ENCODE measurements around the gene FGF10.

DNA sequence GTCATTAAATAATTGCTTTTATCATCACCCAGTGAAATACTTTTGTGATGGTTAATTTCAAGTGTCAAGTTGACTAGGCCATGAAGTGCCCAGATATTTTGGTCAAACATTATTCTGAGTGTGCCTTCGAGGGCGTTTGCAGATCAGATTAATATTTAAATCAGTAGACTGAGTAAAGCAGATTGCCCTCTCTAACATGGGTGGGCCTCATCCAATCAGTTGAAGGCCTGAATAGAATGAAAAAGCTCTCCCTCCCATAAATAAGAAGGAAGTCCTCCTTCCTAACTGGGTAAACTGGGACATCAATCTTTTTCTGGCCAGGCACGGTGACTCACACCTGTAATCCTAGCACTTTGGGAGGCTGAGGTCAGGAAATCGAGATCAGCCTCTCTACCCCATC lies 12.4 kb upstream of the FGF10 start:
- TF ChIP-seq, protein P1, sequence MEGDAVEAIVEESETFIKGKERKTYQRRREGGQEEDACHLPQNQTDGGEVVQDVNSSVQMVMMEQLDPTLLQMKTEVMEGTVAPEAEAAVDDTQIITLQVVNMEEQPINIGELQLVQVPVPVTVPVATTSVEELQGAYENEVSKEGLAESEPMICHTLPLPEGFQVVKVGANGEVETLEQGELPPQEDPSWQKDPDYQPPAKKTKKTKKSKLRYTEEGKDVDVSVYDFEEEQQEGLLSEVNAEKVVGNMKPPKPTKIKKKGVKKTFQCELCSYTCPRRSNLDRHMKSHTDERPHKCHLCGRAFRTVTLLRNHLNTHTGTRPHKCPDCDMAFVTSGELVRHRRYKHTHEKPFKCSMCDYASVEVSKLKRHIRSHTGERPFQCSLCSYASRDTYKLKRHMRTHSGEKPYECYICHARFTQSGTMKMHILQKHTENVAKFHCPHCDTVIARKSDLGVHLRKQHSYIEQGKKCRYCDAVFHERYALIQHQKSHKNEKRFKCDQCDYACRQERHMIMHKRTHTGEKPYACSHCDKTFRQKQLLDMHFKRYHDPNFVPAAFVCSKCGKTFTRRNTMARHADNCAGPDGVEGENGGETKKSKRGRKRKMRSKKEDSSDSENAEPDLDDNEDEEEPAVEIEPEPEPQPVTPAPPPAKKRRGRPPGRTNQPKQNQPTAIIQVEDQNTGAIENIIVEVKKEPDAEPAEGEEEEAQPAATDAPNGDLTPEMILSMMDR (conservative IDR thresholded peaks at IDR 0.05; ENCODE audit: low read depth, low read length) = no peak
- TF ChIP-seq BHLHE40 (IDR thresholded peaks at IDR 0.05; ENCODE audit: low read depth, low read length) (no peak), POLR2A (IDR thresholded peaks at IDR 0.05; ENCODE audit: low read depth, low read length) (no peak), CHD1 (IDR thresholded peaks at IDR 0.05; ENCODE audit: low read depth, low read length) (no peak), RFX5 (IDR thresholded peaks at IDR 0.05; ENCODE audit: low read depth, low read length) (no peak), SMC3 (IDR thresholded peaks at IDR 0.05; ENCODE audit: low read depth, low read length) (no peak)
- TF ChIP-seq, protein P2, sequence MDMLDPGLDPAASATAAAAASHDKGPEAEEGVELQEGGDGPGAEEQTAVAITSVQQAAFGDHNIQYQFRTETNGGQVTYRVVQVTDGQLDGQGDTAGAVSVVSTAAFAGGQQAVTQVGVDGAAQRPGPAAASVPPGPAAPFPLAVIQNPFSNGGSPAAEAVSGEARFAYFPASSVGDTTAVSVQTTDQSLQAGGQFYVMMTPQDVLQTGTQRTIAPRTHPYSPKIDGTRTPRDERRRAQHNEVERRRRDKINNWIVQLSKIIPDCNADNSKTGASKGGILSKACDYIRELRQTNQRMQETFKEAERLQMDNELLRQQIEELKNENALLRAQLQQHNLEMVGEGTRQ (IDR thresholded peaks at IDR 0.05; ENCODE audit: low read depth, low read length) = no peak
